Measurements from ENCODE around the gene NUMB. TPM values are rescaled to one million over a fixed set of nuclear protein-coding genes. Genes with fewer than 3 reads are reported as not detected.

Gene NUMB
- total and polyA plus RNA-seq, 2 donors (not counting 3 experiments of a cell fraction or from before 2014, with no cell fraction given): 128 to 164 TPM

GRCh38 chr14:73273799-73274198 lies 184.5 kb downstream of the NUMB start:
- Histone ChIP-seq H3K9me3 (replicated peaks; ENCODE audit: control insufficient read depth, insufficient read depth, low read length) (no peaks in the 10 kb centered on the region), H3K27me3 (ENCODE audit: control insufficient read depth in 2 of 2, insufficient read depth in 2 of 2, low read length in 2 of 2) (no peaks in the 10 kb centered on the region), H2AFZ (ENCODE audit: low read depth, low read length) (no peak overlapping the region), H3K4me2 (ENCODE audit: insufficient read depth, low read length) (no peak overlapping the region), H3K27ac (ENCODE audit: insufficient read depth, low read depth, low read length) (no peak overlapping the region), H4K20me1 (replicated peaks; ENCODE audit: control insufficient read depth, extremely low read depth, insufficient read depth, low read length) (no peaks in the 10 kb centered on the region), H3K79me2 (ENCODE audit: control insufficient read depth, insufficient read depth, low read length) (no peaks in the 10 kb centered on the region), H3K9ac (replicated peaks; ENCODE audit: extremely low read depth, insufficient read depth, low read length) (no peak overlapping the region), H3K36me3 (ENCODE audit: control insufficient read depth in 2 of 2, extremely low read depth in 1 of 2, insufficient read depth in 2 of 2, low read length in 2 of 2) (peaks cover 14 to 27% of the 10 kb centered on the region in 2 experiments), H3K4me3 (replicated peaks in 1 of 3; ENCODE audit: insufficient read depth in 1 of 3, low read depth in 1 of 3, low read length in 3 of 3) (no peak overlapping the region), H3K9me1 (replicated peaks; ENCODE audit: control insufficient read depth, extremely low read depth, insufficient read depth, low read length) (no peaks in the 10 kb centered on the region), H3K4me1 (ENCODE audit: control insufficient read depth, extremely low read depth, insufficient read depth, low read length) (peaks cover 15% of the 10 kb centered on the region)
- CTCF ChIA-PET: interaction anchor here (2.6 to 7.0 kb wide), 2 partner anchors 101 to 198 kb away, joined by 10 to 39 read pairs; no protein-coding TSS in a partner anchor
- dilution Hi-C loops (cut with MboI; ENCODE audit: extremely low pct_ligation_motif_present, low sequenced_read_pairs) (no loop called here), intact Hi-C loops (cut with micrococcal nuclease) (no loop called here)
- DNase-seq (ENCODE audit: low read depth, low spot score) (no peak), FAIRE-seq (no peak)
- POLR2A ChIA-PET: no interaction called here
- TF ChIP-seq POLR2AphosphoS5 (IDR thresholded peaks at IDR 0.05; ENCODE audit: insufficient read depth, low read depth, low read length) (no peak), POLR2A (IDR thresholded peaks at IDR 0.05; ENCODE audit: low read depth, low read length) (no peak), JUN (IDR thresholded peaks at IDR 0.05; ENCODE audit: borderline replicate concordance, insufficient read depth, insufficient read length, low read depth) (no peak), CTCF (IDR thresholded peaks at IDR 0.05; ENCODE audit: extremely low read depth in 1 of 2, insufficient read depth in 1 of 2, low read depth in 1 of 2, low read length in 2 of 2) (no peak), MYC (IDR thresholded peaks at IDR 0.05; ENCODE audit: low read depth, low read length) (no peak), EZH2 (IDR thresholded peaks at IDR 0.05; ENCODE audit: borderline replicate concordance, low read depth, low read length, severe bottlenecking) (no peak), GATA2 (IDR thresholded peaks at IDR 0.05; ENCODE audit: insufficient read depth, insufficient read length, low read depth, low read length) (no peak), FOS (IDR thresholded peaks at IDR 0.05; ENCODE audit: borderline replicate concordance, insufficient read depth, low read length) (no peak)
- TF ChIP-seq, protein P1, sequence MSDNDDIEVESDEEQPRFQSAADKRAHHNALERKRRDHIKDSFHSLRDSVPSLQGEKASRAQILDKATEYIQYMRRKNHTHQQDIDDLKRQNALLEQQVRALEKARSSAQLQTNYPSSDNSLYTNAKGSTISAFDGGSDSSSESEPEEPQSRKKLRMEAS (IDR thresholded peaks at IDR 0.05; ENCODE audit: insufficient read depth, insufficient read length): no peak
- no TSS peak for BruUV-seq (replicated peaks)

Data from endothelial cell of umbilical vein (primary cell).